Activated T-helper 1 cell treated with anti-CD3 and anti-CD28 coated beads, Interleukin-12 subunit alpha, Interleukin-12 subunit beta, Interleukin-2, Interleukin-4 antibody, amounts not matched to agents 30 ng/mL and 10 ng/mL and 1 ng/mL, durations not matched to agents 14 hours and 24 hours and 36 hours (primary cell): ENCODE results near the gene RAB3C. TPM values are rescaled to one million over a fixed set of nuclear protein-coding genes. Genes with fewer than 3 reads are reported as not detected.

Source experiments
- DNase-seq: peaks from one replicate; pipeline ENCODE4 v3.0.0; 2021; ENCODE audit warnings: low spot score
- H3K27ac Mint-ChIP-seq: one replicate; pipeline ENCODE4 v1.8.0; 2021; ENCODE audit warnings: mild to moderate bottlenecking, mixed read lengths
- H3K27me3 Mint-ChIP-seq: one replicate; pipeline ENCODE4 v1.8.0; 2022; ENCODE audit warnings: mild to moderate bottlenecking, moderate library complexity, mixed read lengths; ENCODE audit not compliant: insufficient read depth
- H3K36me3 Mint-ChIP-seq: one replicate; pipeline ENCODE4 v1.8.0; 2021; ENCODE audit warnings: low read depth, mixed read lengths
- H3K4me1 Mint-ChIP-seq: one replicate; pipeline ENCODE4 v1.8.0; 2021; ENCODE audit warnings: low read depth, mixed read lengths
- H3K4me3 Mint-ChIP-seq: one replicate; pipeline ENCODE4 v1.8.0; 2021; ENCODE audit warnings: mild to moderate bottlenecking, moderate library complexity, mixed read lengths
- H3K9me3 Mint-ChIP-seq: one replicate; pipeline ENCODE4 v1.8.0; 2021; ENCODE audit warnings: mixed read lengths
- intact Hi-C: fragments of 100-400 bp; cut with micrococcal nuclease; formaldehyde crosslinking; loops from one replicate; pipeline ENCODE4 v1.15.1; 2024
- total RNA-seq: library from RNA; stranded (reverse); gene quantifications from 2 replicates; pipeline ENCODE4 v1.2.3, GENCODE V29; 2022

RAB3C gene
- total RNA-seq, 1 donor from 2014 or later: not detected

GRCh38 chr5:58813855-58814254 lies 231.0 kb downstream of the RAB3C start:
- no peaks in the 10 kb centered on the region for H3K27me3 Mint-ChIP-seq
- no peaks in the 10 kb centered on the region for H3K4me1 Mint-ChIP-seq
- H3K9me3 Mint-ChIP-seq: no peaks in the 10 kb centered on the region
- no peak overlapping the region for H3K4me3 Mint-ChIP-seq
- no peak for DNase-seq
- intact Hi-C loops: no loop called here
- H3K36me3 Mint-ChIP-seq: no peaks in the 10 kb centered on the region
- no peak overlapping the region for H3K27ac Mint-ChIP-seq

GRCh38 chr5:58816181-58816731 lies 233.4 kb downstream of the RAB3C start:
- Mint-ChIP-seq H3K9me3 (no peaks in the 10 kb centered on the region), H3K27me3 (no peaks in the 10 kb centered on the region), H3K4me1 (no peaks in the 10 kb centered on the region), H3K36me3 (no peaks in the 10 kb centered on the region), H3K27ac (no peak overlapping the region), H3K4me3 (no peak overlapping the region)
- no peak for DNase-seq
- intact Hi-C loops: no loop called here

GRCh38 chr5:58818465-58818864 lies 235.6 kb downstream of the RAB3C start:
- Mint-ChIP-seq H3K4me1 (no peaks in the 10 kb centered on the region), H3K4me3 (no peak overlapping the region), H3K9me3 (no peaks in the 10 kb centered on the region), H3K36me3 (no peaks in the 10 kb centered on the region), H3K27me3 (no peaks in the 10 kb centered on the region), H3K27ac (no peak overlapping the region)
- DNase-seq: no peak
- intact Hi-C loops: no loop called here

GRCh38 chr5:58825441-58825840 lies 242.6 kb downstream of the RAB3C start:
- H3K27me3 Mint-ChIP-seq: peaks cover 3% of the 10 kb centered on the region

GRCh38 chr5:58825899-58826298 lies 243.0 kb downstream of the RAB3C start:
- Mint-ChIP-seq H3K4me3 (no peak overlapping the region), H3K4me1 (no peaks in the 10 kb centered on the region), H3K36me3 (no peaks in the 10 kb centered on the region), H3K27me3 (peaks cover 3% of the 10 kb centered on the region), H3K27ac (no peak overlapping the region), H3K9me3 (no peaks in the 10 kb centered on the region)
- intact Hi-C loops: no loop called here
- no peak for DNase-seq

More at GRCh38 chr5:58825441-58825840, 242.6 kb downstream of the RAB3C start:
- Mint-ChIP-seq H3K9me3 (no peaks in the 10 kb centered on the region), H3K27ac (no peak overlapping the region), H3K4me3 (no peak overlapping the region), H3K4me1 (no peaks in the 10 kb centered on the region), H3K36me3 (no peaks in the 10 kb centered on the region)
- DNase-seq: no peak
- intact Hi-C loops: no loop called here

- Mint-ChIP-seq H3K4me1 (no peaks in the 10 kb centered on the region), H3K9me3 (no peaks in the 10 kb centered on the region), H3K4me3 (no peak overlapping the region), H3K36me3 (no peaks in the 10 kb centered on the region), H3K27ac (no peak overlapping the region), H3K27me3 (peaks cover 3% of the 10 kb centered on the region)
- intact Hi-C loops: no loop called here
- DNase-seq: no peak
Measured at GRCh38 chr5:58827463-58827862, 244.6 kb downstream of the RAB3C start.

- Mint-ChIP-seq H3K9me3 (no peaks in the 10 kb centered on the region), H3K4me1 (no peaks in the 10 kb centered on the region), H3K27ac (no peak overlapping the region), H3K36me3 (no peaks in the 10 kb centered on the region), H3K4me3 (no peak overlapping the region), H3K27me3 (peaks cover 3% of the 10 kb centered on the region)
- DNase-seq: no peak
- intact Hi-C loops: no loop called here
Measured at GRCh38 chr5:58828258-58828657, 245.4 kb downstream of the RAB3C start.

GRCh38 chr5:58834242-58835225 lies 251.7 kb downstream of the RAB3C start:
- intact Hi-C loops: no loop called here
- H3K27ac Mint-ChIP-seq: no peak overlapping the region
- no peak overlapping the region for H3K4me3 Mint-ChIP-seq
- no peaks in the 10 kb centered on the region for H3K27me3 Mint-ChIP-seq
- H3K36me3 Mint-ChIP-seq: no peaks in the 10 kb centered on the region
- no peak for DNase-seq
- no peaks in the 10 kb centered on the region for H3K4me1 Mint-ChIP-seq
- no peaks in the 10 kb centered on the region for H3K9me3 Mint-ChIP-seq

- Mint-ChIP-seq H3K36me3 (no peaks in the 10 kb centered on the region), H3K27ac (no peak overlapping the region), H3K4me1 (no peaks in the 10 kb centered on the region), H3K9me3 (no peaks in the 10 kb centered on the region), H3K27me3 (peaks cover 2% of the 10 kb centered on the region), H3K4me3 (no peak overlapping the region)
- DNase-seq: no peak
- intact Hi-C loops: no loop called here
Measured at GRCh38 chr5:58836351-58836750, 253.5 kb downstream of the RAB3C start.

GRCh38 chr5:58838729-58839128 lies 255.9 kb downstream of the RAB3C start:
- H3K27me3 Mint-ChIP-seq: peaks cover 2% of the 10 kb centered on the region
- no peak overlapping the region for H3K27ac Mint-ChIP-seq
- intact Hi-C loops: no loop called here
- no peaks in the 10 kb centered on the region for H3K9me3 Mint-ChIP-seq
- no peak overlapping the region for H3K4me3 Mint-ChIP-seq
- DNase-seq: no peak
- no peaks in the 10 kb centered on the region for H3K36me3 Mint-ChIP-seq
- no peaks in the 10 kb centered on the region for H3K4me1 Mint-ChIP-seq

- H3K9me3 Mint-ChIP-seq: no peaks in the 10 kb centered on the region
- DNase-seq: no peak
- intact Hi-C loops: no loop called here
- no peaks in the 10 kb centered on the region for H3K4me1 Mint-ChIP-seq
- H3K27me3 Mint-ChIP-seq: peaks cover 5% of the 10 kb centered on the region
- H3K4me3 Mint-ChIP-seq: no peak overlapping the region
- no peak overlapping the region for H3K27ac Mint-ChIP-seq
- no peaks in the 10 kb centered on the region for H3K36me3 Mint-ChIP-seq
Measured at GRCh38 chr5:58842852-58843251, 260.0 kb downstream of the RAB3C start.

GRCh38 chr5:58844395-58844794 lies 261.5 kb downstream of the RAB3C start:
- H3K4me1 Mint-ChIP-seq: no peaks in the 10 kb centered on the region
- no peaks in the 10 kb centered on the region for H3K9me3 Mint-ChIP-seq
- no peak overlapping the region for H3K4me3 Mint-ChIP-seq
- no peak for DNase-seq
- H3K27me3 Mint-ChIP-seq: peaks cover 11% of the 10 kb centered on the region
- intact Hi-C loops: no loop called here
- no peak overlapping the region for H3K27ac Mint-ChIP-seq
- no peaks in the 10 kb centered on the region for H3K36me3 Mint-ChIP-seq

- Mint-ChIP-seq H3K9me3 (no peaks in the 10 kb centered on the region), H3K4me1 (no peaks in the 10 kb centered on the region), H3K36me3 (no peaks in the 10 kb centered on the region), H3K27ac (no peak overlapping the region), H3K4me3 (no peak overlapping the region), H3K27me3 (peaks cover 10% of the 10 kb centered on the region)
- DNase-seq: no peak
- intact Hi-C loops: no loop called here
Measured at GRCh38 chr5:58847041-58847440, 264.2 kb downstream of the RAB3C start.
